Neural crest cell (in vitro differentiated cells): ENCODE measurements around the gene ACTA2. TPM values are rescaled to one million over a fixed set of nuclear protein-coding genes. Genes with fewer than 3 reads are reported as not detected.
A peak's percentile ranks its signal among the peaks of the same experiment; 100 is the strongest.

ENCODE experiments used
- DNase-seq: peaks from one replicate; pipeline ENCODE4 v3.0.0; 2021; ENCODE audit warnings: low read depth, mixed read lengths, low spot score
- H3K27ac Mint-ChIP-seq: one replicate; pipeline ENCODE4 v1.8.0; 2021; ENCODE audit warnings: mild to moderate bottlenecking, mixed read lengths; ENCODE audit not compliant: unreplicated experiment
- H3K27me3 Mint-ChIP-seq: 2 replicates; pipeline ENCODE4 v1.8.0; 2021; ENCODE audit warnings: low read depth, mild to moderate bottlenecking, mixed read lengths
- H3K36me3 Mint-ChIP-seq: 2 replicates; pipeline ENCODE4 v1.8.0; 2021; ENCODE audit warnings: low read depth, mild to moderate bottlenecking, mixed read lengths
- H3K4me1 Mint-ChIP-seq: 2 replicates; pipeline ENCODE4 v1.8.0; 2021; ENCODE audit warnings: mixed read lengths
- H3K4me3 Mint-ChIP-seq: one replicate; pipeline ENCODE4 v1.8.0; 2021; ENCODE audit warnings: mild to moderate bottlenecking, mixed read lengths
- H3K9me3 Mint-ChIP-seq: 2 replicates; pipeline ENCODE4 v1.8.0; 2021; ENCODE audit warnings: mixed read lengths
- CTCF ChIP-seq: fragments of 200-600 bp; sonication (generic); conservative IDR thresholded peaks from 2 replicates; pipeline ENCODE4 v1.5.0; 2021; ENCODE audit warnings: antibody characterized with exemption, mild to moderate bottlenecking
- total RNA-seq: library from RNA; stranded (reverse); gene quantifications from 2 replicates; pipeline ENCODE4 v1.2.1, GENCODE V29; 2021

The ACTA2 gene
- total RNA-seq, 1 donor from 2014 or later = 7.0 TPM

DNA sequence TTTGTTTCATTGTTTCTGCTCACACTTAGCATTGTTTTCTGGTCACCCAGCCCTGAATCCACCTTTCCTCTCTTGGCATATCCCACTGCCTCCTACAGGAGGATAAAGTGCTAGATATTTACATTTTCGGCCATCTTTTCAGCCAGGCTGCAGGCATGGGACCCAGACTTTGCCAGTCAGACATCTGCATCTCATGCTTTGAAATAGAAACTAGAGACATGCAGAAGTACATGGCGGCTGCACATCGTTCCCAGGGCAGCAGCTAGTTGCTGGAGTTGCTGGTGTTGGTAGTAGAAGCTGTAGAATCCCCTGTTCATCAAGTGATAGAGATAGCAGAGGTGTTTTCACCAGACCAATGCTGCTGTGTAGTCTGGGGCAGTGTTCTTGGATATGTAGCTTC, 53.8 kb downstream of the ACTA2 start:
- DNase-seq = no peak
- Mint-ChIP-seq H3K4me1 (peaks cover 4% of the 10 kb centered on the region), H3K4me3 (no peak overlapping the region), H3K27me3 (no peaks in the 10 kb centered on the region), H3K36me3 (no peaks in the 10 kb centered on the region), H3K9me3 (no peaks in the 10 kb centered on the region), H3K27ac (no peak overlapping the region)
- TF ChIP-seq CTCF = no peak

DNA sequence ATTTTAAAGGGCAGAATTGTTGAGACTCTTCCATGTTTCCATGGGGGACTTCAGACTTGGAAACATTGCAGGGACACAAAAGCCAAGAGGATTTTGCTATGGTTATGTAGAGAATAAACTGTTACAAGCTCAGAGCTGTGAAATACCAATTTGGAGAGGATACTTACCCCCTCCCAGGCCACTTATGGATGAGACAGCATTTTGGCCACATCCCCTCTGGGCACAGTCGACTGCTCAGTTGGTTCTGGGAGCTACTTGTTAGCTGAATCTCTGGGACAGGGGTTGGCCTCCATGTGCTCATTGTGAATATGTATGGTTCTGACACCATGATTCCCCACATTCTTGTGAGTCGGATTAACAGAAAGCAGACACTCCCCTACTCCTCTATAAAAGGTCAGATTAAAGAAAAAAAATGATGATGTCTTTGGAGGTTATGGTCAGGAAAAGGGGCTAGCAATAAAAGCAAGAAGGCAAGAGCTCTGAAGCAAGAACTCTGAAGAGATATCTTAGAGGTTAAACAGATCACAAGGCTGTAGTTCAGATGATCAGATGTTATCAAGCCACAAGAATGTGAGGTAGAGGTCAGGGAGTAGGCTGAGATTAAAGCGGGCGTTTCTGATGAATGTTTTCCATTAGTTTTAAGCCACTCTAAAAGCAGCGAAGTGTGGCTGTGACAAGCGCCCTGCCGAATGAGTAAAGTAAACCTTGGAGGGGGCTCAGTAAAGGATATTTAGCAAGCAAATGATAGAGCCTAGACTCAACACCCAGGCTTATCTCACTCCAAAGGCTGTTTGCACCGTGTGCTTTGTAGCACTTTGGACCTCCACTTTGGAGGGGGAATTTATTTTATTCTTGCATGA, 55.3 kb downstream of the ACTA2 start:
- Mint-ChIP-seq H3K27me3 (no peaks in the 10 kb centered on the region), H3K27ac (peak overlapping the region; percentile 66), H3K36me3 (no peaks in the 10 kb centered on the region), H3K4me1 (peaks cover 4% of the 10 kb centered on the region), H3K9me3 (no peaks in the 10 kb centered on the region), H3K4me3 (no peak overlapping the region)
- no peak for DNase-seq
- TF ChIP-seq CTCF = no peak

GRCh38 chr10:88896372-88896993, 56.1 kb downstream of the ACTA2 start:
- DNase-seq = no peak
- H3K4me1 Mint-ChIP-seq = peaks cover 4% of the 10 kb centered on the region
- H3K27ac Mint-ChIP-seq = peak overlapping the region; percentile 66
- H3K4me3 Mint-ChIP-seq = no peak overlapping the region
- TF ChIP-seq CTCF = no peak
- H3K9me3 Mint-ChIP-seq = no peaks in the 10 kb centered on the region
- H3K27me3 Mint-ChIP-seq = no peaks in the 10 kb centered on the region
- H3K36me3 Mint-ChIP-seq = no peaks in the 10 kb centered on the region

DNA sequence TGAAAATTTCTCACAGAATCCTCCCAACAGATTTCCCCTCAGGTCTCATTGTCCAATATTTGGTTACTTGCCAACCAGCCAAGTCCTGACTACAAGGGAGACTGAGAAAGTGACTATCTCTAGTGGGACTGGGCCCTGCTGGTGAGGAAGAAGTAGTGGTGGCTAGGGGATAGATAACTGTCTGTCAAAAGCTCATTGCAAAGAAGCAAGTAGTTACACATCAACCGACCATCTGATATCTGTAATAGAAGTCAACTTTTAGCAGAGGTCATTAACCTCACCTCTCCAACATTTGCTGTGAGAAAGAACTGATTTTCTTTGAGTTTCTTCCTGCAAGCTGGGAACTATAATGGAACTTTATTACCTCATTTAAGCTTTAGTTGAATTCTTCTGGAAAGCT, 57.3 kb downstream of the ACTA2 start:
- H3K9me3 Mint-ChIP-seq = no peaks in the 10 kb centered on the region
- H3K4me1 Mint-ChIP-seq = peaks cover 4% of the 10 kb centered on the region
- TF ChIP-seq CTCF = no peak
- DNase-seq = no peak
- no peak overlapping the region for H3K27ac Mint-ChIP-seq
- no peak overlapping the region for H3K4me3 Mint-ChIP-seq
- H3K27me3 Mint-ChIP-seq = no peaks in the 10 kb centered on the region
- H3K36me3 Mint-ChIP-seq = no peaks in the 10 kb centered on the region

DNA sequence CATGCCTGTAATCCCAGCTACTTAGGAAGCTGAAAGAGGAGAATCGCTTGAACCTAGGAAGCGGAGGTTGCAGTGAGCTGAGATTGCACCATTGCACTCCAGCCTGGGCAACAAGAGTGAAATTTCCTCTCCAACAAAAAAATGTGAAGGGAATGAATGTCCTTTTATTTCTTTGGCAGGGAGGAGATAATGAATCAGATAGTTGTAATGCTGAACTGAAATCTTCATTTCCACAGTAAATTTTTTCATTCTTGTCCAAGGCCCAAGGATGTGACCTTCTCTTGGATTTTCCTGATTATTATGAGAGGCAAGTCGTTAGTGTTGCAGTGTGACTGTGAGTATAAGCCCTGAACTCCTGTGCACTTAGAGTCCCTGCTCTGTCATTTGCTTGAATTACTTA, 59.0 kb downstream of the ACTA2 start:
- H3K9me3 Mint-ChIP-seq = no peaks in the 10 kb centered on the region
- no peak overlapping the region for H3K27ac Mint-ChIP-seq
- H3K4me3 Mint-ChIP-seq = no peak overlapping the region
- no peaks in the 10 kb centered on the region for H3K27me3 Mint-ChIP-seq
- no peak for DNase-seq
- no peak for TF ChIP-seq CTCF
- H3K36me3 Mint-ChIP-seq = no peaks in the 10 kb centered on the region
- peaks cover 4% of the 10 kb centered on the region for H3K4me1 Mint-ChIP-seq
